GM12865 (cell line): ENCODE data around the gene PRR14.
"Not testable (repeated sequence)": the region's sequence is repeated elsewhere in the genome, so short reads cannot be mapped to it uniquely, and the experiment has no call there.

Experiments
- DNase-seq: peaks from one replicate; pipeline ENCODE4 v3.0.0; 2010; ENCODE audit warnings: low read depth
- H3K4me3 ChIP-seq: 2 replicates; pipeline ENCODE4 v1.5.1; 2011; ENCODE audit warnings: mild to moderate bottlenecking, low read depth, low read length, control low read depth
- CTCF ChIP-seq: IDR thresholded peaks from 2 replicates; pipeline ENCODE4 v1.5.1; 2011; ENCODE audit warnings: low read length, control low read depth, low read depth, inconsistent platforms; ENCODE audit not compliant: insufficient read depth; ENCODE audit errors: missing control alignments

The PRR14 gene

GRCh38 chr16:30692396-30693064, 41.8 kb downstream of the PRR14 start:
- no peak overlapping the region for H3K4me3 ChIP-seq
- no peak for TF ChIP-seq CTCF
- no peak for DNase-seq

GRCh38 chr16:30694926-30695693, 44.4 kb downstream of the PRR14 start:
- DNase-seq = no peak
- TF ChIP-seq CTCF = no peak

GRCh38 chr16:30696646-30697045, 45.9 kb downstream of the PRR14 start:
- not testable (repeated sequence) for DNase-seq, H3K4me3 ChIP-seq

More at GRCh38 chr16:30694926-30695693, 44.4 kb downstream of the PRR14 start:
- no peak overlapping the region for H3K4me3 ChIP-seq

GRCh38 chr16:30697264-30698138, 46.7 kb downstream of the PRR14 start:
- TF ChIP-seq CTCF = no peak
- peak overlapping the region; percentile 67 for H3K4me3 ChIP-seq
- no peak for DNase-seq

GRCh38 chr16:30698139-30698815, 47.5 kb downstream of the PRR14 start:
- TF ChIP-seq CTCF = no peak
- DNase-seq = peak; percentile 99
- peak overlapping the region; percentile 60 for H3K4me3 ChIP-seq

- no peak for TF ChIP-seq CTCF
- peak within 1 kb of the TSS; percentile 60 for H3K4me3 ChIP-seq
- DNase-seq = peak; percentile 91
Observed at GRCh38 chr16:30698816-30699614, 48.3 kb downstream of the PRR14 start, which contains the start of gene SRCAP. Gene SRCAP, plus strand, starts transcription at chr16:30699171. Its CDS starts 1,654 bp downstream, at chr16:30700825.
